Uterus (tissue), 4 donors: Measurements from ENCODE around the gene TMED8. TPM values are rescaled to one million over a fixed set of nuclear protein-coding genes. Genes with fewer than 3 reads are reported as not detected.
A peak's percentile ranks its signal among the peaks of the same experiment; 100 is the strongest.

Experiments used
- DNase-seq, 2 donors: peaks; one replicate each; pipeline ENCODE4 v3.0.0-alpha.2; 2019 to 2020
- H3K27ac ChIP-seq, 2 donors: fragments of 200-600 bp; sonication (generic); 1 replicate in 1 of 2; 2 replicates in 1 of 2; pipeline ENCODE4 v1.5.1; 2016 to 2018
- H3K27me3 ChIP-seq, 2 donors: fragments of 200-600 bp; sonication (generic); one replicate each; pipeline ENCODE4 v1.5.1; 2018 to 2019; ENCODE audit warnings: control low read depth in 1 of 2
- H3K36me3 ChIP-seq, 2 donors: fragments of 200-600 bp; sonication (generic); one replicate each; pipeline ENCODE4 v1.5.1; 2019; ENCODE audit warnings: control low read depth in 1 of 2
- H3K4me1 ChIP-seq, 2 donors: fragments of 200-600 bp; sonication (generic); one replicate each; pipeline ENCODE4 v1.5.1; 2018 to 2019; ENCODE audit warnings: control low read depth in 1 of 2
- H3K4me3 ChIP-seq, 2 donors: fragments of 200-600 bp; sonication (generic); 1 replicate in 1 of 2; 2 replicates in 1 of 2; pipeline ENCODE4 v1.5.1; 2018 to 2019; ENCODE audit warnings: mild to moderate bottlenecking in 1 of 2
- H3K9me3 ChIP-seq, 2 donors: fragments of 200-600 bp; sonication (generic); one replicate each; pipeline ENCODE4 v1.5.1; 2019; ENCODE audit warnings: control low read depth in 1 of 2
- POLR2A ChIP-seq, 2 donors: fragments of 450-650 bp; IDR thresholded peaks; one replicate each; pipeline ENCODE4 v1.6.1; 2016; ENCODE audit warnings: antibody characterized with exemption in 2 of 2, mild to moderate bottlenecking in 1 of 2, moderate library complexity in 1 of 2
- intact Hi-C: fragments of 100-400 bp; cut with DNase I; formaldehyde crosslinking; loops from one replicate; pipeline ENCODE4 v1.15.1; 2023; ENCODE audit warnings: low total_unique reads
- total RNA-seq, 4 donors: library from RNA; depleted of rRNA in 3 of 4; stranded (reverse); fragments of >200 nt in 3 of 4; gene quantifications; one replicate each; pipeline versions ENCODE4 v1.1.0 to v1.2.4, GENCODE V29; 2014 to 2023
- TF ChIP-seq, protein P1 (sequence below), 4 experiments: fragments of 200-600 bp in 2 of 4; fragments of 450-650 bp in 2 of 4; sonication (generic) in 2 of 4; IDR thresholded peaks; one replicate each; pipeline ENCODE4 v1.5.1; 2016 to 2019; ENCODE audit warnings: antibody characterized with exemption in 4 of 4, mild to moderate bottlenecking in 2 of 4, moderate library complexity in 1 of 4
- donor health status: DM: yes; HTN: yes; CAD: no.

The TMED8 gene, protein sequence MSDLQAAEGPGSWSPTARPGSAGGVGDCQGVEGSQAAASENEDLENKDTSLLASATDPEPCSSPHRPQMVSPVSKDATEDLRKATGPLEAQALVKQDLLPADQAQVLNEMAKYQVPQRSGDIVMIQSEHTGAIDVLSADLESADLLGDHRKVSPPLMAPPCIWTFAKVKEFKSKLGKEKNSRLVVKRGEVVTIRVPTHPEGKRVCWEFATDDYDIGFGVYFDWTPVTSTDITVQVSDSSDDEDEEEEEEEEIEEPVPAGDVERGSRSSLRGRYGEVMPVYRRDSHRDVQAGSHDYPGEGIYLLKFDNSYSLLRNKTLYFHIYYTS
- total RNA-seq, result 10 to 100 TPM in 2 of 4 donors, 1 to 10 TPM in 2; 4.4 to 16.6 (median 10.5) TPM

- TF ChIP-seq, protein P1, sequence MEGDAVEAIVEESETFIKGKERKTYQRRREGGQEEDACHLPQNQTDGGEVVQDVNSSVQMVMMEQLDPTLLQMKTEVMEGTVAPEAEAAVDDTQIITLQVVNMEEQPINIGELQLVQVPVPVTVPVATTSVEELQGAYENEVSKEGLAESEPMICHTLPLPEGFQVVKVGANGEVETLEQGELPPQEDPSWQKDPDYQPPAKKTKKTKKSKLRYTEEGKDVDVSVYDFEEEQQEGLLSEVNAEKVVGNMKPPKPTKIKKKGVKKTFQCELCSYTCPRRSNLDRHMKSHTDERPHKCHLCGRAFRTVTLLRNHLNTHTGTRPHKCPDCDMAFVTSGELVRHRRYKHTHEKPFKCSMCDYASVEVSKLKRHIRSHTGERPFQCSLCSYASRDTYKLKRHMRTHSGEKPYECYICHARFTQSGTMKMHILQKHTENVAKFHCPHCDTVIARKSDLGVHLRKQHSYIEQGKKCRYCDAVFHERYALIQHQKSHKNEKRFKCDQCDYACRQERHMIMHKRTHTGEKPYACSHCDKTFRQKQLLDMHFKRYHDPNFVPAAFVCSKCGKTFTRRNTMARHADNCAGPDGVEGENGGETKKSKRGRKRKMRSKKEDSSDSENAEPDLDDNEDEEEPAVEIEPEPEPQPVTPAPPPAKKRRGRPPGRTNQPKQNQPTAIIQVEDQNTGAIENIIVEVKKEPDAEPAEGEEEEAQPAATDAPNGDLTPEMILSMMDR (IDR thresholded peaks at IDR 0.05), result peak; percentile 15 to 47 (median 40)
- peak; percentile 41 to 57 for TF ChIP-seq POLR2A (IDR thresholded peaks at IDR 0.05)
- DNase-seq, result peak; percentile 73 to 84
- intact Hi-C loops, result no loop called here
Measured at GRCh38 chr14:77376771-77377501, at the start of gene TMED8, which contains the start of gene SAMD15. TSS of gene TMED8 (minus strand) at chr14:77377094. CDS start at chr14:77377053, 41 bp downstream. TSS of gene SAMD15 (plus strand) at chr14:77377379. CDS start at chr14:77377419, 40 bp downstream.

GRCh38 chr14:77426396-77426795 lies 49.5 kb upstream of the TMED8 start:
- DNase-seq, result no peak
- no peak for TF ChIP-seq POLR2A (IDR thresholded peaks at IDR 0.05)
- TF ChIP-seq, protein P1 (IDR thresholded peaks at IDR 0.05), result no peak
- Histone ChIP-seq H3K4me3 (no peak overlapping the region), H3K36me3 (no peaks in the 10 kb centered on the region), H3K27me3 (no peaks in the 10 kb centered on the region), H3K9me3 (no peaks in the 10 kb centered on the region), H3K4me1 (no peaks in the 10 kb centered on the region), H3K27ac (no peak overlapping the region)
- intact Hi-C loops, result no loop called here

More at GRCh38 chr14:77376771-77377501, at the start of gene TMED8, which contains the start of gene SAMD15:
- no peaks in the 10 kb centered on the region for H3K27me3 ChIP-seq
- peak within 1 kb of the TSS; percentile 65 to 77 for H3K4me3 ChIP-seq
- no peaks in the 10 kb centered on the region for H3K9me3 ChIP-seq
- no peaks in the 10 kb centered on the region for H3K36me3 ChIP-seq
- peak within 1 kb of the TSS; percentile 63 to 91 for H3K27ac ChIP-seq
- H3K4me1 ChIP-seq, result no peaks in the 10 kb centered on the region

DNA sequence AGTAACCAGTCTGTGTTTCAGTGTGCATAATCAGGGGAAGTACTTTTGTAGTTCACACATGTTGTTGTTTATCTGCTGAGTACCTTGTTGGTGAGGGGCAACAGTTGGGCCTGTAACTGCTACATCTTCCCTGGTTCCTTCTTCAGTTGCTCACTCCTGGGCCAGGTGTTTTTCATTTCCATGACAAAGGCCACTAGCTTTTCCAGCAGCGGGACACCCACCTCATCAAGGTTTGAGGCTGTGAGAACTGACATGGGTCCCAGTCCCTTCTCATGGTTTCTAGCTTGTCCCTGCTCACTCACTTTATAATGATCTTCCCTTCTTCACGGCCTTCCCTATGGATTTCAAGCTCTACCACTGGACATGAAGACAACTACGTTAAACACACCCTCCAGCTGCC lies 48.0 kb upstream of the TMED8 start:
- Histone ChIP-seq H3K36me3 (no peaks in the 10 kb centered on the region), H3K4me3 (no peak overlapping the region), H3K9me3 (peaks cover 0 to 11% of the 10 kb centered on the region in 2 donors), H3K4me1 (no peaks in the 10 kb centered on the region), H3K27me3 (no peaks in the 10 kb centered on the region), H3K27ac (no peak overlapping the region)
- intact Hi-C loops, result no loop called here
- DNase-seq, result no peak
- no peak for TF ChIP-seq POLR2A (IDR thresholded peaks at IDR 0.05)
- TF ChIP-seq, protein P1 (IDR thresholded peaks at IDR 0.05), result no peak

DNA sequence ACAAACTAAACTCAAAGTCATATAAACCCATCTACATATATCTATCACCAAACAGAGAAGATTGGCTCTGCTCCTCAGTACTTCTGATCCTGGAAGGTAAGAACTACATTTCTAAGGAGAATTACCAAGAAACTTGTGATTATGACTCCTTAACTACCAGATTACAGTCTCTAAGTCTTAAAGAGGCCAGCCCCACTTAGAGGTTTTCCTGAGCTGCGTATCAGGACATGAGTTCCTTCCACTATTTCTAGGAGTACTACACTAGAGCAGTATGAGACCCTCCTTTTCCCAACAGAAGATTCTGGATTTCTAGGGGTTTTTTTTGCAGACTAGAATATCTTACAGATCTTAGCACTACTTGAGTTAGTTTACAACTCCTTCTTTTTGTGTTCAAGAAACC lies 46.5 kb upstream of the TMED8 start, which contains the start of gene NOXRED1:
NOXRED1 (minus strand) TSS at position 101 of the 400 bp plus-strand sequence. CDS start 634 bp downstream, outside the sequence.
- no peaks in the 10 kb centered on the region for H3K27me3 ChIP-seq
- no peak within 1 kb of the TSS for H3K27ac ChIP-seq
- H3K9me3 ChIP-seq, result peaks cover 0 to 14% of the 10 kb centered on the region in 2 donors
- no peak for DNase-seq
- TF ChIP-seq, protein P1 (IDR thresholded peaks at IDR 0.05), result no peak
- no peak for TF ChIP-seq POLR2A (IDR thresholded peaks at IDR 0.05)
- no peak within 1 kb of the TSS for H3K4me3 ChIP-seq
- intact Hi-C loops, result no loop called here
- no peaks in the 10 kb centered on the region for H3K36me3 ChIP-seq
- H3K4me1 ChIP-seq, result no peaks in the 10 kb centered on the region
